Measurements from ENCODE around the gene IGFL4.

DNA sequence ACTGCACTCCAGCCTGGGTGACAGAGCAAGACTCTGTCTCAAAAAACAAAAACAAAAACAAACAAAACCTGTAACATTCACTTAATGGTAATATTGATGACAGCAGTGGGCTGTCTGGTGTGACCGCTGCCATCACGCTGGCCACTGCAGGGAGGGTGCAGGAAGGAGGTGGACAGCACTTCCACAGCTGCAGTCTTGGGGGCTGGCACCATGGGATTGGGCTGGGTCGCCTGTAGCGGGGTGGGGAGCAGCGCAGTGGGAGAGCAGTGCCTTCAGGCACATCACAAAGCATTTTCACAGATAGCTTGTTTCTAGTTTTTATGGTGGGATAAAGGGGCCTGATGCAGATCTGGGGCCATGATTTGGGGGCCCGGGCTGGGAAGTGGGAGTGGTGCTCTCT, 5.3 kb downstream of the IGFL4 start:
- no peak for TF ChIP-seq CTCF (IDR thresholded peaks at IDR 0.05; ENCODE audit: insufficient read depth, low read length)
- TF ChIP-seq GABPA (IDR thresholded peaks at IDR 0.05; ENCODE audit: low read depth), result no peak
